ENCODE results near the gene TRIM50.
"Not testable (repeated sequence)": the region's sequence is repeated elsewhere in the genome, so short reads cannot be mapped to it uniquely, and the experiment has no call there.

Gene TRIM50

DNA sequence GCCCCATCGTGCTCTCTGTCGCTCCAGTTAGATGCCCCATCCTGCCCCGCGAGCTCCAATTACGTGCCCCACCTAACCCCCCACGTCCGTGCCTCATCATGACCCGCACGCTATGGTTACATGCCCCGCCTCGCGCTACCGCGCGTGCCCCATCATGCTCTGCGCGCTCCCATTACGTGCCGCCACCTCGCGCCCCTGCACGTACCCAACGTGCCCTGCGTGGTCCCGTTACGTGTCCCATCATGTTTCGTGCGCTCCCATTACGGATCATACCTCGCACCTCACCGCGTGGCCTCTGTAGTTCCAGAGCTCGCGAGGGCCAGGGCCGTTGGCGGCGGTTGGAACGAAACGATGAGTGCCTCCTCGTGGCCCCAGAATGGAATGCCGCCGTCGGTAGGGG lies at the start of gene TRIM50, which contains the start of gene FKBP6:
TRIM50 (minus strand) TSS at position 161 of the 400 bp plus-strand sequence. CDS start 3,295 bp downstream, outside the sequence.
FKBP6 (plus strand) TSS at position 240 of the 400 bp plus-strand sequence. CDS start 268 bp downstream, outside the sequence.
- not testable (repeated sequence) for DNase-seq

- DNase-seq, result no peak
Observed at GRCh38 chr7:73376671-73377412, 49.0 kb upstream of the TRIM50 start.

DNA sequence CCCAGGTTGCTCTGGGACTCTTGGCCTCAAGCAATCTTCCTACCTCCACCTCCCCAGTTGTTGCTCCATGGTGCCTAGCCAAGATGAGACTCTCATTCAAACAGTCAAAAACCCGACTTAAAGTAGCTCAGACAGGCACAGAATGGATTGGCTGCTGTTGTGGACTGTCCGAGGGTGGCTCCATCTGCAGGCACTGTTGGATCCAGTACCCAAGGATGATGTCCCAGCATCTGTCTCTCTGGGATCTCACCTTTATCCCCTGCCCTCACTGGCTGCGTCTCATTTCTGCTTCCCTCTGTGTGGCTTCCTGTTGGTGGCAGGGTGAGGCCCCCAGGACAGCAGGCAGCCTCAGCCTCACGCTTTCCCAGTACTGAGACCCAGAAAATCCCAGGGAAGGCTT lies 48.4 kb upstream of the TRIM50 start:
- not testable (repeated sequence) for DNase-seq

DNA sequence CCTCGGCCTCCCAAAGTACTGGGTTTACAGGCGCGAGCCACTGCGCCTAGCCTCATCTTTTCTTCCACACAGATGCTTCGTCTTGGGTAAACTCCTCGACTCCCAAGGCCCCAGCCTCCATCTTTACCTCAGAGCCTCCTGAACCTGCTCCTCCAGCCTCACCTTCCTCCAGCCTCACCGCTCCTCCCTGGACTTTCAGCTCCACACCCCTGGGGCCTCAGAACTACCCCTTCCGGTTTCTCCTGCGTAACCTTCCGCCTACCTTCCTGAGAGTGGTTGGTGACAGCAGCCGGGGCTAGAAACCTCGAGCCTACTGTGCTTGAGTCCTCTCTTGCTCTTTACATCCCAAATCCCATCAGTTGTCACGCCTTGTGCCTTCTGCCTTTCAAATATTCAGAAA lies 45.9 kb upstream of the TRIM50 start:
- DNase-seq, result no peak

GRCh38 chr7:73369622-73370021 lies 41.7 kb upstream of the TRIM50 start:
- no peak for DNase-seq

GRCh38 chr7:73369009-73369408 lies 41.1 kb upstream of the TRIM50 start:
- no peak for DNase-seq

GRCh38 chr7:73366990-73367389 lies 39.1 kb upstream of the TRIM50 start:
- DNase-seq, result no peak

DNA sequence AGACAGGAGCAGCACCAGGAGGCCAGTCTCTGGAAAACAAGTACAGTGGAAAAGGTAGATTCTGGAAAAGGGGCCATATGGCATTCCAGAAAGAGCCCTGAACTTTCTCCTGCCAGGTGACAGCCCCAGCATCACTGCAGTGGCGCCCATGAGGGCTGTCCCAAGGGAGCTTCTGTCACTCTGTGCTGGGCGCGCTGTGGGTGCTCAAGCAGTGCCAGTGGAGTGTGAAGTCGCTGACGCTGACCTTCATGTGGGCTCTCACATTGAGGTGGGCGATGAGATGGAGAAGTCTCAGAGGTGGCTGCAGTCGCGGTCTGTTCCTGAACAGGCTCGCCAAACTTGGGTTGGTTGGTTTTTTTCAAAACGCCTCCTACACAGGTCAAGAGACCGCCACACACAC lies 38.2 kb upstream of the TRIM50 start:
- no peak for DNase-seq

DNA sequence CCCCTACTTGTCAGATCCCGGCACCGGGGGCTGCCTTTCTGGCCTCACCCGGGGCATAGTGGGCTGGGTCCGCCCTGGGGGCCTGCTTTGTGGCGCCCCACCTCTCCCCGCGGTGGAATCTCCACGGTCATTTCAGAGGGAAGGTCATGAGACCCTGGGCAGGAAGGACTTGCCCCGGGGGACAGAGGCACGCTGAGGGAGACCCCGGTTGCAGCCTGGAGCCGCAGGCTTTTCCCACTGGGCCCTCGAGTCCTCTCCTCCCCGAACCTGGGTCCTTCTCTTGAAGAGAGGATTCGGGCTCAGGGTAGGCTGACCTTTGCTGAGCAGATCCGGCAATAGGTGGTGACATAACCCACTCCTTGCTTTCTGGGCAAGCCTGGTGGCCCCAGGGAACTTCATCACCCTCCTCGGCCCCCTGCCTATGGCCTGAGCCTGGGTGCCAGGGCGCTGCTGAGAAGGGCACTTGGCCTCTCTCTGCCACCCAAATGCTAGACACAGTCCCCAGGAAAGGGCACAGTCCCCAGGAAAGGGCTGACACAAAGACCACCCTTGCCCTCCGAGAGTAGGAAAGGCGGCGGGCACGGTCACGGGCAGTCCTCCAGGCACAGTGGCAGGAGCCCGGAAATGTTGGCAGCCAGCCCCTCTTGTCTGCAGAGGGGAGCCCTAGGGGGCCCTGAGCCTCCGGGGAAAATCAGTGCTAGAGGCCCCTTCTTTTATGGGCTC lies 36.3 kb upstream of the TRIM50 start:
- DNase-seq, result peak in 14 of 56 donors; percentile 4 to 33 (median 14)

- DNase-seq, result no peak
Observed at GRCh38 chr7:73363225-73364005, 35.5 kb upstream of the TRIM50 start.

DNA sequence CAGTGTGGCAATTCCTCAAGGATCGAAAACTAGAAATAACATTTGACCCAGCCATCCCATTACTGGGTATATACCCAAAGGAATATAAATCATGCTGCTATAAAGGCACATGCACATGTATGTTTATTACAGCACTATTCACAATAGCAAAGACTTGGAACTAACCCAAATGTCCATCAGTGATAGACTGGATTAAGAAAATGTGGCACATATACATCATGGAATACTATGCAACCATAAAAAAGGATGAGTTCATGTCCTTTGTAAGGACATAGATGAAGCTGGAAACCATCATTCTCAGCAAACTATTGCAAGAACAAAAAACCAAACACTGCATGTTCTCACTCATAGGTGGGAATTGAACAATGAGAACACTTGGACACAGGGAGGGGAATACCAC lies 32.7 kb upstream of the TRIM50 start:
- not testable (repeated sequence) for DNase-seq

- no peak for DNase-seq
Observed at GRCh38 chr7:73359746-73360375, 32.0 kb upstream of the TRIM50 start.

- no peak for DNase-seq
Observed at GRCh38 chr7:73359306-73359705, 31.4 kb upstream of the TRIM50 start.

DNA sequence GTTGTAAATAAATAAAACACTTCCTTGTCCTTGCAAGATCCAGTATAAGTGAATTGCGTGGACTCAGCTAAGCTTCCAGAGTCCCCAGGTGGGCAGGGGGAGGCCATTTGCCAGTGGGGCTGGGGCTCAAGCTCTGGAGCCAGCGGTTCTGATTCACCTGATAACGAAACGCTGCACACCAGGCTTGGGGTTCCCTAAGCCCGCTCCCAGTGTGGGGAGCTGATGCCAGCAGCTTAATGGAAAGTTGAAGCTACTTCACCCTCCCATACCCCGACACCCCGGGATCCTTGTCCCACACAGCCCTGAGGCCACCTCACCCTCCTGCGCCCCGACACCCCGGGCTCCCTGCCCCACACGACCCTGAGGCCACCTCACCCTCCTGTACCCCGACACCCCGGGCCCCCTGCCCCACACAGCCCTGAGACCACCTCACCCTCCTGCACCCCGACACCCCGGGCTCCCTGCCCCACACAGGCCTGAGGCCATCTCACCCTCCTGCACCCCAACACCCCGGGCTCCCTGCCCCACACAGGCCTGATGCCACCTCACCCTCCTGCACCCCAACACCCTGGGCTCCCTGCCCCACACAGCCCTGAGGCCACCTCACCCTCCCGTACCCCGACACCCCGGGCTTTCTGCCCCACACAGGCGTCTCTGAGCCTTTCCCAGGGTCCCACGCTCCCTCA lies 30.9 kb upstream of the TRIM50 start:
- peak in 1 of 56 donors; percentile 40 for DNase-seq

DNA sequence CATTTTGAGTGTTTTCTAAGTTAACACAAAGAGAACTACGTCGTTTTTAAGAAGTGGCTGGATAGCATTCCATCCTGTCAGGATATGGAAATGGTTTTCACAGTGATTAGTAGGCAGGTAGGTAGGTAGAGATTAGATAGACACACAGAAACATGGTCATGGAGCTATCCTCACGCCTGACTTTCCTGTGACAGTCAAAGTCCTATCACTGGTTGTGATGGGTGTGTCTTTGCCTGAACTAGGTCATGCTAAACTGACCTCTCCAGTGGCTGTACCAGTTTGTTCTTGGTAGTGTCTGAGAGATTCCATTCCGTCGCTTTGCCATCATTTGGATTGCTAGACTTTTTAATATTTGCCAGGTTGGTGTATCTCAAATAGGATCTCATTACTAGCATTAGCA lies 28.3 kb upstream of the TRIM50 start:
- no peak for DNase-seq

DNA sequence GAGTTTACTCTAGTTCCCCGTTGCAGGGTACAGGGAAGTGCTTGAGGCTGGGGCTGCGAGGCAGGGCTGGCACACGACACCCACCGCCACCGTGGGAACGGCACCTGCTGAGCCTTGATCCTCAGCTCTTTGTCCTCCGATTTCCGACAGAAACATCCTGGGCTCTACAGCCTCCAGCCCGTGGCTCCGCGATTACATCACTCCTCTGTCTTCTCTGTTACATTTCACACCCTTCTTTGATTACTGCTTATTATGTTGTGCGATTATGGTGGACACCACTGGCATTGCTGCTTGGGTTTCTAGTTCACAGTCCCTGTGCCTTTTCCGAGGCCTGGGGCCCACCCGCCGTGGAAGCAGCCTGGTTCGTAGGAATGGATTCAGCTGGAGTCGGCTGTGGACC lies 26.9 kb upstream of the TRIM50 start:
- no peak for DNase-seq

DNA sequence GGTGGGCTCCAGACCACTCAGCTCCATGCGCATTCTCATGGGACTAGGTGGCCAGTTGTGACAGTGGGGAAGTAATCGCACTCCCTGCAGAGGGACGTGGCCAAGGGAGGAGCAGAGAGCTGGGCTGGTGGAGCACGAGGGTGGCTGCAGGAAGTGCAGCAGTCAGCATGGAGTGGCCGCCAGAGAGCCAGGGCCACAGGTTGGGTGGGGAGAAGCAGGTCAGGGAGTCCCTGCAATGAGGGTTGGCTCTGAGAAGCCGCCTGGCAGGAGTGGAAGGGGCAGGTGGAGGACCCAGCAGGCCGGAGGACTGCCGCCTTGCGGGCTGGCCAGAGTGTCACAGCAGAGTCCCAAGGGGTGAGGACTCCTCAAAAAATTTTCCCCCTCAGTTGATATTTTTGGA lies 26.3 kb upstream of the TRIM50 start:
- no peak for DNase-seq

GRCh38 chr7:73353243-73353642 lies 25.4 kb upstream of the TRIM50 start:
- no peak for DNase-seq

DNA sequence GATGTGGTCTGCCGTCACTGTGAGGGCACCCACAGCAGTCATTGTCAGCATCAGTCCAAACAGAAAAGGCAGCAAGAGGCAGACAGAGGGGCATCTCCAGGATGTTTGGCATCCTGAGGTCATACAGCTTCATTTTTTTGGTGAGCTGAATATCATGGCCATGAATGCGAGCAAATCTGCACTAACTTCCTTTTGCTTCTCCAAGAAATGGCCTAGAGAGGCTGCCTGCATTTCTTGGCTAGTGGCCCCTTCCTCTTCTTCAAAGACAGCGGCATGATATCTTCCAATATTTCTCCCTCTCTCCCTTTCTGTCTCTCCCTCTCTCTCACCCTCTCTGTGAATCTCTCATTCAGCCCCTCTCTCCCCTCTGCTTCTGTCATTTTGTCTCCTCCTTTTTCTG lies 24.9 kb upstream of the TRIM50 start:
- no peak for DNase-seq

DNA sequence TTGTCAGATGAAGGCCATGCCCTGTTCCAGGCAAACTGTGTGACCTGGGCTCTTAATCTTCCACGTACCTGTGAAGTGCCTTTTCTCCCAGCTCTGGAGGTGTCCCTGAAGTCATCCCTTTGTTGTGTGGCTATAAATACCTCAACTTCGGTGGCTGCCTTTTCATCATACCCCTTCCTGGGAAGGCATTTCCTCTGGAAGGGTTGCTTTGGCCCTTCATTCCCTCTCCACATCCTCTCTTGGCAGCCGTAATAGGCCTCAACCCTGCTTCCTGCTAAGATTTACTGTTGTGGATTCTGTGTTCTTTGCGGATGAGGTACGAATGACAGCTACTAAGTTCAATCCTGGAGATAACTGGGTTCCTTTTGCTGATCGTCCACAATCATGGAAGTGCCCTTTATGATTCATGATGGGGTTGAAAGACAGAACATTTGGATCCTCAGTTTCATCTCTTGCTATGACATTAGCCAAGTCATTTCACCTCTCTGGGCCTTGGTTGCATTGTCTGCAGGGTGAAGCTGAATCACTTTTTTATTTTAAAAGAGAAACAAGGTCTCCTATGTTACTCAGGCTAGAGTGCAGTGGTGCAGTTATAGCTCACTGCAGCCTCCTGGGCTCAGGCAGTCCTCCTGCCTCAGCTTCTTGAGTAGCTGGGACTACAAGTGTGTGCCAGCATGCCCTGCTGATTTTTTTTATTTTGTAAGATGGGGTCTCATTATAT lies 23.7 kb upstream of the TRIM50 start:
- DNase-seq, result no peak
